Fibroblast of lung (primary cell): Measurements from ENCODE around the gene PHC1. TPM values are rescaled to one million over a fixed set of nuclear protein-coding genes. Genes with fewer than 3 reads are reported as not detected.

Experiments used
- DNase-seq, 2 donors: peaks; one replicate each; pipeline versions ENCODE4 v3.0.0 to v3.0.0-alpha.2; 2010; ENCODE audit warnings: low read depth in 2 of 2
- H2AFZ ChIP-seq: 2 replicates; pipeline ENCODE4 v1.5.1; 2012; ENCODE audit warnings: low read length, control low read depth, inconsistent platforms
- H3K27ac ChIP-seq: 2 replicates; pipeline ENCODE4 v1.5.1; 2011; ENCODE audit warnings: low read length, control low read depth; ENCODE audit not compliant: insufficient read depth
- H3K27me3 ChIP-seq: 2 replicates; pipeline ENCODE4 v1.5.1; 2011; ENCODE audit warnings: mild to moderate bottlenecking, low read length; ENCODE audit not compliant: control insufficient read depth, insufficient read depth
- H3K36me3 ChIP-seq: 2 replicates; pipeline ENCODE4 v1.5.1; 2011; ENCODE audit warnings: low read length; ENCODE audit not compliant: control insufficient read depth, insufficient read depth
- H3K4me1 ChIP-seq: 2 replicates; pipeline ENCODE4 v1.5.1; 2011; ENCODE audit warnings: low read length; ENCODE audit not compliant: control insufficient read depth, insufficient read depth; ENCODE audit errors: extremely low read depth
- H3K4me2 ChIP-seq: 2 replicates; pipeline ENCODE4 v1.5.1; 2011; ENCODE audit warnings: low read length, control low read depth; ENCODE audit not compliant: insufficient read depth; ENCODE audit errors: extremely low read depth
- H3K4me3 ChIP-seq, 4 experiments: fragments of 200-600 bp in 1 of 4; sonication (generic) in 1 of 4; replicated peaks in 1 of 4; 2 replicates each; pipeline ENCODE4 v1.5.1; 2011 to 2016; ENCODE audit warnings: low read length in 4 of 4, low read depth in 3 of 4, mild to moderate bottlenecking in 3 of 4, control low read depth in 2 of 4, inconsistent platforms in 1 of 4, mixed read lengths in 1 of 4; ENCODE audit not compliant: insufficient read depth in 1 of 4; ENCODE audit errors: control extremely low read depth in 1 of 4
- H3K79me2 ChIP-seq: 2 replicates; pipeline ENCODE4 v1.5.1; 2012; ENCODE audit warnings: mild to moderate bottlenecking, low read length, inconsistent platforms; ENCODE audit not compliant: control insufficient read depth, insufficient read depth
- H3K9ac ChIP-seq: 2 replicates; pipeline ENCODE4 v1.5.1; 2011; ENCODE audit warnings: mild to moderate bottlenecking, low read length, control low read depth; ENCODE audit not compliant: insufficient read depth
- H3K9me3 ChIP-seq: 2 replicates; pipeline ENCODE4 v1.5.1; 2012; ENCODE audit warnings: low read depth, low read length; ENCODE audit not compliant: control insufficient read depth, insufficient read depth
- H4K20me1 ChIP-seq: 2 replicates; pipeline ENCODE4 v1.5.1; 2011; ENCODE audit warnings: low read length; ENCODE audit not compliant: control insufficient read depth, insufficient read depth; ENCODE audit errors: extremely low read depth
- EZH2 ChIP-seq: IDR thresholded peaks from 2 replicates; pipeline ENCODE4 v1.5.1; 2012; ENCODE audit warnings: low read length, control low read depth, mild to moderate bottlenecking; ENCODE audit errors: missing control alignments
- polyA plus RNA-seq, 2 donors: library from polyadenylated mRNA; depleted of rRNA in 1 of 2; stranded (reverse) in 1 of 2; unstranded in 1 of 2; fragments of >200 nt; gene quantifications; 2 replicates each; pipeline ENCODE4 v1.2.1, GENCODE V29; 2011 to 2012; ENCODE audit warnings: missing spikeins in 1 of 2
- total RNA-seq: library from RNA; depleted of rRNA; stranded (reverse); fragments of >200 nt; gene quantifications from 2 replicates; pipeline ENCODE4 v1.2.1, GENCODE V29; 2014
- TF ChIP-seq, protein P1 (sequence below), 2 donors: IDR thresholded peaks in 1 of 2; conservative IDR thresholded peaks in 1 of 2; 1 replicate in 1 of 2; 2 replicates in 1 of 2; pipeline ENCODE4 v1.5.1; 2011 to 2012; ENCODE audit warnings: low read length in 2 of 2, control low read depth in 1 of 2, inconsistent platforms in 1 of 2, low read depth in 1 of 2, mild to moderate bottlenecking in 1 of 2

The PHC1 gene
- total and polyA plus RNA-seq, 2 donors (not counting 1 experiment from before 2014, with no cell fraction given) = 15.2 to 21.4 TPM

DNA sequence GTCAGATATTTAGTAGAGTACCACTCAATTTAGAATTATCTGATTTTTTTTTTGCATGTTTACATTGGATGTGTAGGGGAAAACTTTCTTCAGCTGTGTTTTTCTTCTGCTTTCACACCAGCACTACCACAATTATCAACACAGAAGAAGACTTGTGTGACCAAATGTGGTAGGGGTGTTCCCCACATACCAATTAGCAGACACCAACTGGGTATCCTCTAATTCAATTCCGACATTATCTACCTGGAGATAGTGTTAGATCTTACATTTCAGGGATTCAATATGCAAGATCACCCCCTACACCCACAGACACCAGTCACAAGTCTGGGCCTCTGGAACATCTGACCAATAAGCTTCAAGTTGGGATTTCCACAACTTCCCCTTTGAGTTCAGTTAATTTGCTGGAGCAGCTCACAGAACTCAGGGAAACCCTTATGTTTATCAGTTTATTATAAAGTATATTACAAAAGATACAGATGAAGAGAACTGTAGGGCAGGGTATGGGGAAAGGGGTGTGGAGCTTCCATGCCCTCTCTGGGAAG is 71.0 kb downstream of the PHC1 start:
- H3K9ac ChIP-seq = no peak overlapping the region
- no peak overlapping the region for H2AFZ ChIP-seq
- no peak for TF ChIP-seq EZH2
- TF ChIP-seq, protein P1, sequence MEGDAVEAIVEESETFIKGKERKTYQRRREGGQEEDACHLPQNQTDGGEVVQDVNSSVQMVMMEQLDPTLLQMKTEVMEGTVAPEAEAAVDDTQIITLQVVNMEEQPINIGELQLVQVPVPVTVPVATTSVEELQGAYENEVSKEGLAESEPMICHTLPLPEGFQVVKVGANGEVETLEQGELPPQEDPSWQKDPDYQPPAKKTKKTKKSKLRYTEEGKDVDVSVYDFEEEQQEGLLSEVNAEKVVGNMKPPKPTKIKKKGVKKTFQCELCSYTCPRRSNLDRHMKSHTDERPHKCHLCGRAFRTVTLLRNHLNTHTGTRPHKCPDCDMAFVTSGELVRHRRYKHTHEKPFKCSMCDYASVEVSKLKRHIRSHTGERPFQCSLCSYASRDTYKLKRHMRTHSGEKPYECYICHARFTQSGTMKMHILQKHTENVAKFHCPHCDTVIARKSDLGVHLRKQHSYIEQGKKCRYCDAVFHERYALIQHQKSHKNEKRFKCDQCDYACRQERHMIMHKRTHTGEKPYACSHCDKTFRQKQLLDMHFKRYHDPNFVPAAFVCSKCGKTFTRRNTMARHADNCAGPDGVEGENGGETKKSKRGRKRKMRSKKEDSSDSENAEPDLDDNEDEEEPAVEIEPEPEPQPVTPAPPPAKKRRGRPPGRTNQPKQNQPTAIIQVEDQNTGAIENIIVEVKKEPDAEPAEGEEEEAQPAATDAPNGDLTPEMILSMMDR (conservative IDR thresholded peaks at IDR 0.05 in 1 of 2, IDR thresholded peaks at IDR 0.05 in 1 of 2; ENCODE audit: low read depth in 1 of 2, low read length in 2 of 2) = no peak
- H3K4me2 ChIP-seq = no peak overlapping the region
- no peaks in the 10 kb centered on the region for H3K36me3 ChIP-seq
- H3K79me2 ChIP-seq = no peaks in the 10 kb centered on the region
- H3K9me3 ChIP-seq = no peaks in the 10 kb centered on the region
- no peak overlapping the region for H3K4me3 ChIP-seq
- no peaks in the 10 kb centered on the region for H3K27me3 ChIP-seq
- no peaks in the 10 kb centered on the region for H3K4me1 ChIP-seq
- H3K27ac ChIP-seq = no peak overlapping the region
- H4K20me1 ChIP-seq = no peaks in the 10 kb centered on the region
- DNase-seq = no peak

DNA sequence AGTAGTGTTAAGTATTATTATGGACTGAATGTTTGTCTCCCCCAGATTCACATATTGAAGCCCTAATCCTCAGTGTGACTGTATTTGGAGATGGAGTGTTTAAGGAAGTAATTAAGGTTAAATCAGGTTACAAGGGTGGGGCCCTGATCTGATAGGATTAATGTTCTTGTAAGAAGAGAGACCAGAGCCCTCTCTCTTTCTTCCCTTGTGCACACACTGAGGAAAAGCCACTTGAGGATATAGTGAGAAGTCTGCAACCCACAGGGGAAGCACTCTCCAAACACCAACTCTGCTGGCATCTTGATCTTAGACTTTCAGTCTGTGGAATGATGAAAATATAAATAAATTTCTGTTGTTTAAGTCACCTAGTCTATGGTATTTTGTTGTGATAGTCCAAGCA is 72.9 kb downstream of the PHC1 start:
- TF ChIP-seq, protein P1 (conservative IDR thresholded peaks at IDR 0.05 in 1 of 2, IDR thresholded peaks at IDR 0.05 in 1 of 2; ENCODE audit: low read depth in 1 of 2, low read length in 2 of 2) = no peak
- no peak for TF ChIP-seq EZH2
- no peak overlapping the region for H3K27ac ChIP-seq
- no peak overlapping the region for H2AFZ ChIP-seq
- no peak overlapping the region for H3K4me3 ChIP-seq
- no peaks in the 10 kb centered on the region for H4K20me1 ChIP-seq
- no peak overlapping the region for H3K9ac ChIP-seq
- no peak for DNase-seq
- H3K27me3 ChIP-seq = no peaks in the 10 kb centered on the region
- no peaks in the 10 kb centered on the region for H3K4me1 ChIP-seq
- no peaks in the 10 kb centered on the region for H3K9me3 ChIP-seq
- no peaks in the 10 kb centered on the region for H3K36me3 ChIP-seq
- H3K79me2 ChIP-seq = no peaks in the 10 kb centered on the region
- no peak overlapping the region for H3K4me2 ChIP-seq

DNA sequence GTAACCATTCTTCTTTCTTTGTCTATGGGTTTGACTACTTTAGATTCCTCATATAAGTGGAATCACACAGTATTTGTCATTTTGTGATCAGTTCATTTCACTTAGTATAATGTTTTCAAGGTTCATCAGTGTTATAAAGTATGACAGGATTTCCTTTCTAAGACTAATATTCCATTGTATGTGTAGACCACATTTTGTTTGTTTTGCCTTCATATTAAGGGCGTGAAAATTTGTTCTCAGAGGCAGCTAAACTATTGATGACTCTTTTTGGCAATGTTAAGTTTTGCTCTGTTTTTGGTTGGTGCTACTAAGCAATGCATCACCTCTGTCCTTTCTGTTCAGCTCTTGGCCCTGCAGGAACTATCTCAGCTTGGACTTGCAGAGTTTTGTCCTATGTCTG is 73.4 kb downstream of the PHC1 start:
- no peaks in the 10 kb centered on the region for H3K4me1 ChIP-seq
- no peak overlapping the region for H3K4me3 ChIP-seq
- H2AFZ ChIP-seq = no peak overlapping the region
- no peak for DNase-seq
- H4K20me1 ChIP-seq = no peaks in the 10 kb centered on the region
- no peak overlapping the region for H3K27ac ChIP-seq
- H3K27me3 ChIP-seq = no peaks in the 10 kb centered on the region
- H3K4me2 ChIP-seq = no peak overlapping the region
- H3K9ac ChIP-seq = no peak overlapping the region
- TF ChIP-seq EZH2 = no peak
- TF ChIP-seq, protein P1 (conservative IDR thresholded peaks at IDR 0.05 in 1 of 2, IDR thresholded peaks at IDR 0.05 in 1 of 2; ENCODE audit: low read depth in 1 of 2, low read length in 2 of 2) = no peak
- H3K36me3 ChIP-seq = no peaks in the 10 kb centered on the region
- no peaks in the 10 kb centered on the region for H3K79me2 ChIP-seq
- H3K9me3 ChIP-seq = no peaks in the 10 kb centered on the region
